Body of pancreas (tissue), 4 donors: Measurements from ENCODE around the gene ABHD12. TPM values are rescaled to one million over a fixed set of nuclear protein-coding genes. Genes with fewer than 3 reads are reported as not detected.

ENCODE experiments used
- ATAC-seq: fragments of 150-250 bp; one replicate; pipeline ENCODE4 v1.9.1; 2016
- DNase-seq, 4 donors: peaks; one replicate each; pipeline ENCODE4 v3.0.0-alpha.2; 2019
- H3K27ac ChIP-seq, 4 donors: fragments of 200-600 bp; sonication (generic); 1 replicate in 3 of 4; 2 replicates in 1 of 4; pipeline versions ENCODE4 v1.5.1 to v1.6.1; 2016 to 2019; ENCODE audit warnings: mild to moderate bottlenecking in 1 of 4, mixed read lengths in 1 of 4, moderate library complexity in 1 of 4
- H3K27me3 ChIP-seq, 2 donors: fragments of 200-600 bp; sonication (generic); one replicate each; pipeline ENCODE4 v1.6.0; 2016; ENCODE audit warnings: mild to moderate bottlenecking in 1 of 2
- H3K36me3 ChIP-seq, 2 donors: fragments of 200-600 bp; sonication (generic); replicated peaks in 1 of 2; 2 replicates each; pipeline ENCODE4 v1.5.1; 2016; ENCODE audit warnings: low read depth in 2 of 2; ENCODE audit not compliant: insufficient read depth in 1 of 2
- H3K4me1 ChIP-seq: fragments of 200-600 bp; sonication (generic); one replicate; pipeline ENCODE4 v1.6.0; 2016
- H3K4me3 ChIP-seq, 2 donors: fragments of 200-600 bp; sonication (generic); 1 replicate in 1 of 2; 2 replicates in 1 of 2; pipeline ENCODE4 v1.5.1; 2016 to 2019
- H3K9me3 ChIP-seq, 3 donors: fragments of 200-600 bp; sonication (generic); 1 replicate in 2 of 3; 2 replicates in 1 of 3; pipeline ENCODE4 v1.5.1; 2016
- CTCF ChIP-seq, 7 experiments: fragments of 450-650 bp in 4 of 7; fragments of 200-600 bp in 3 of 7; sonication (generic) in 3 of 7; IDR thresholded peaks; one replicate each; pipeline ENCODE4 v1.5.1; 2016 to 2019; ENCODE audit warnings: antibody characterized with exemption in 7 of 7
- POLR2A ChIP-seq, 3 donors: fragments of 450-650 bp; IDR thresholded peaks; one replicate each; pipeline ENCODE4 v1.6.1; 2016; ENCODE audit warnings: antibody characterized with exemption in 3 of 3, mild to moderate bottlenecking in 2 of 3
- WGBS, 2 donors: methylation state at CpG; one replicate each; pipeline ENCODE4 v1.1.5; 2017; 5-methylcytosine and 5-hydroxymethylcytosine counted together
- intact Hi-C: fragments of 100-400 bp; cut with DNase I; formaldehyde crosslinking; loops from one replicate; pipeline ENCODE4 v1.15.1; 2023
- total RNA-seq, 2 donors: library from RNA; depleted of rRNA; stranded (reverse); fragments of >200 nt; gene quantifications; one replicate each; pipeline ENCODE4 v1.1.0, GENCODE V29; 2016

The ABHD12 gene
- total RNA-seq, 2 donors from 2014 or later: 74.7 to 106 TPM

GRCh38 chr20:25291432-25292133 lies 99.1 kb downstream of the ABHD12 start:
- H3K27me3 ChIP-seq: no peaks in the 10 kb centered on the region
- peaks cover 19% of the 10 kb centered on the region for H3K4me1 ChIP-seq
- peak in 1 of 4 donors; percentile 33 for DNase-seq
- no peaks in the 10 kb centered on the region for H3K9me3 ChIP-seq
- no peak overlapping the region for H3K27ac ChIP-seq
- WGBS, 2 donors: 77 to 85% methylated on average over 13 to 20 of the region's 26 CpGs
- intact Hi-C loops: no loop called here
- no peak for ATAC-seq
- no peak for TF ChIP-seq POLR2A (IDR thresholded peaks at IDR 0.05)
- no peak for TF ChIP-seq CTCF (IDR thresholded peaks at IDR 0.05)
- no peak overlapping the region for H3K4me3 ChIP-seq
- peaks cover 0 to 3% of the 10 kb centered on the region in 2 donors for H3K36me3 ChIP-seq

- no peaks in the 10 kb centered on the region for H3K9me3 ChIP-seq
- H3K27me3 ChIP-seq: no peaks in the 10 kb centered on the region
- H3K4me1 ChIP-seq: peaks cover 11% of the 10 kb centered on the region
- no peak overlapping the region for H3K4me3 ChIP-seq
- no peak overlapping the region for H3K27ac ChIP-seq
- intact Hi-C loops: no loop called here
- TF ChIP-seq POLR2A (IDR thresholded peaks at IDR 0.05): no peak
- no peak for TF ChIP-seq CTCF (IDR thresholded peaks at IDR 0.05)
- ATAC-seq (no peak), DNase-seq (no peak)
- peaks cover 0 to 3% of the 10 kb centered on the region in 2 donors for H3K36me3 ChIP-seq
- WGBS, 2 donors: 89 to 95% methylated on average over 10 to 22 of the region's 22 CpGs
These were observed 99.8 kb downstream of the ABHD12 start for GRCh38 chr20:25290646-25291431.

- Histone ChIP-seq H3K4me3 (no peak overlapping the region), H3K27ac (no peak overlapping the region), H3K4me1 (peaks cover 3% of the 10 kb centered on the region), H3K36me3 (peaks cover 0 to 3% of the 10 kb centered on the region in 2 donors), H3K27me3 (no peaks in the 10 kb centered on the region), H3K9me3 (no peaks in the 10 kb centered on the region)
- intact Hi-C loops: no loop called here
- ATAC-seq (no peak), DNase-seq (peak in 1 of 4 donors; percentile 10)
- TF ChIP-seq POLR2A (IDR thresholded peaks at IDR 0.05) (no peak), CTCF (IDR thresholded peaks at IDR 0.05) (no peak)
- WGBS, 2 donors: 86 to 93% methylated on average over 18 to 24 of the region's 24 CpGs
These were observed 100.6 kb downstream of the ABHD12 start for GRCh38 chr20:25289886-25290597.

GRCh38 chr20:25288291-25289181 lies 102.1 kb downstream of the ABHD12 start:
- H3K36me3 ChIP-seq: peaks cover 0 to 7% of the 10 kb centered on the region in 2 donors
- intact Hi-C loops: no loop called here
- TF ChIP-seq POLR2A (IDR thresholded peaks at IDR 0.05) (no peak), CTCF (IDR thresholded peaks at IDR 0.05) (no peak)
- DNase-seq: peak in 3 of 4 donors; percentile 1 to 10 (median 6)
- no peaks in the 10 kb centered on the region for H3K9me3 ChIP-seq
- ATAC-seq: no peak
- no peaks in the 10 kb centered on the region for H3K4me1 ChIP-seq
- H3K4me3 ChIP-seq: no peak overlapping the region
- H3K27me3 ChIP-seq: no peaks in the 10 kb centered on the region
- 90% methylated on average over 8 to 20 of the region's 22 CpGs for WGBS, 2 donors
- H3K27ac ChIP-seq: no peak overlapping the region
